SW 1271 (cell line): ENCODE data around the gene DGCR2.
"Not testable (repeated sequence)": the region's sequence is repeated elsewhere in the genome, so short reads cannot be mapped to it uniquely, and the experiment has no call there.

ENCODE experiments used
- DNase-seq, 2 experiments: peaks; one replicate each; lab custom pipeline; 2025; lab: John Stamatoyannopoulos, UW

DGCR2 gene

GRCh38 chr22:19002684-19003038 lies 119.6 kb downstream of the DGCR2 start:
- no peak for DNase-seq

GRCh38 chr22:19001204-19001603 lies 121.0 kb downstream of the DGCR2 start:
- no peak for DNase-seq

- not testable (repeated sequence) for DNase-seq
Measured at GRCh38 chr22:19000106-19000505, 122.1 kb downstream of the DGCR2 start.

GRCh38 chr22:18999416-18999815 lies 122.8 kb downstream of the DGCR2 start:
- no peak for DNase-seq

- no peak for DNase-seq
Measured at GRCh38 chr22:18999008-18999407, 123.2 kb downstream of the DGCR2 start.

- DNase-seq, result no peak
Measured at GRCh38 chr22:18997925-18998315, 124.3 kb downstream of the DGCR2 start.

GRCh38 chr22:18997306-18997924 lies 124.8 kb downstream of the DGCR2 start:
- DNase-seq, result no peak

GRCh38 chr22:18996376-18996900 lies 125.8 kb downstream of the DGCR2 start:
- no peak for DNase-seq

- DNase-seq, result no peak
Measured at GRCh38 chr22:18995327-18995711, 126.9 kb downstream of the DGCR2 start.

GRCh38 chr22:18994701-18995326 lies 127.4 kb downstream of the DGCR2 start:
- DNase-seq, result no peak

- DNase-seq, result no peak
Measured at GRCh38 chr22:18994056-18994455, 128.2 kb downstream of the DGCR2 start.

- DNase-seq, result no peak
Measured at GRCh38 chr22:18992543-18993198, 129.5 kb downstream of the DGCR2 start.

GRCh38 chr22:18991821-18992442 lies 130.3 kb downstream of the DGCR2 start:
- DNase-seq, result no peak

GRCh38 chr22:18991138-18991432 lies 131.1 kb downstream of the DGCR2 start:
- DNase-seq, result no peak

GRCh38 chr22:18990355-18991137 lies 131.7 kb downstream of the DGCR2 start:
- no peak for DNase-seq

GRCh38 chr22:18988958-18989357 lies 133.3 kb downstream of the DGCR2 start:
- DNase-seq, result no peak

GRCh38 chr22:18987765-18988164 lies 134.4 kb downstream of the DGCR2 start:
- no peak for DNase-seq

- DNase-seq, result not testable (repeated sequence)
Measured at GRCh38 chr22:18987114-18987513, 135.1 kb downstream of the DGCR2 start.
